Activated CD4-positive, CD25-positive, alpha-beta regulatory T cell treated with anti-CD3 and anti-CD28 coated beads, Interleukin-2, amount 50 U/mL, for 16 hours (primary cell): ENCODE data around the gene SH3RF3.

Experiments used
- DNase-seq: peaks from one replicate; pipeline ENCODE4 v3.0.0-alpha.2; 2020; ENCODE audit warnings: low read depth, low spot score

SH3RF3 gene

GRCh38 chr2:109201465-109202327 is 72.7 kb downstream of the SH3RF3 start:
- DNase-seq = no peak

GRCh38 chr2:109202486-109202885 is 73.5 kb downstream of the SH3RF3 start:
- DNase-seq = no peak

GRCh38 chr2:109203246-109204011 is 74.4 kb downstream of the SH3RF3 start:
- DNase-seq = no peak

GRCh38 chr2:109204412-109204811 is 75.4 kb downstream of the SH3RF3 start:
- DNase-seq = no peak

- DNase-seq = no peak
These were observed 76.4 kb downstream of the SH3RF3 start for GRCh38 chr2:109205447-109205846.

GRCh38 chr2:109206569-109207146 is 77.7 kb downstream of the SH3RF3 start:
- no peak for DNase-seq

- no peak for DNase-seq
These were observed 78.2 kb downstream of the SH3RF3 start for GRCh38 chr2:109207176-109207575.

- DNase-seq = no peak
These were observed 79.3 kb downstream of the SH3RF3 start for GRCh38 chr2:109208071-109208950.

- no peak for DNase-seq
These were observed 79.9 kb downstream of the SH3RF3 start for GRCh38 chr2:109208951-109209335.

- DNase-seq = no peak
These were observed 80.4 kb downstream of the SH3RF3 start for GRCh38 chr2:109209412-109209811.

GRCh38 chr2:109209941-109210340 is 80.9 kb downstream of the SH3RF3 start:
- no peak for DNase-seq

- no peak for DNase-seq
These were observed 81.6 kb downstream of the SH3RF3 start for GRCh38 chr2:109210431-109211200.

GRCh38 chr2:109211315-109211714 is 82.3 kb downstream of the SH3RF3 start:
- DNase-seq = no peak

- no peak for DNase-seq
These were observed 84.0 kb downstream of the SH3RF3 start for GRCh38 chr2:109212836-109213563.

GRCh38 chr2:109213646-109214433 is 84.8 kb downstream of the SH3RF3 start:
- peak; percentile 42 for DNase-seq

GRCh38 chr2:109214651-109215371 is 85.8 kb downstream of the SH3RF3 start:
- no peak for DNase-seq

GRCh38 chr2:109215866-109216265 is 86.9 kb downstream of the SH3RF3 start:
- no peak for DNase-seq

GRCh38 chr2:109216332-109216731 is 87.3 kb downstream of the SH3RF3 start:
- DNase-seq = no peak
